GM12872 (cell line): ENCODE measurements around the gene C21orf58.

Experiments used
- TF ChIP-seq, protein P1 (sequence below): IDR thresholded peaks from 3 replicates; pipeline ENCODE4 v1.5.1; 2011; ENCODE audit warnings: low read depth, mild to moderate bottlenecking, low read length, moderate library complexity; ENCODE audit not compliant: insufficient read depth

The C21orf58 gene

DNA sequence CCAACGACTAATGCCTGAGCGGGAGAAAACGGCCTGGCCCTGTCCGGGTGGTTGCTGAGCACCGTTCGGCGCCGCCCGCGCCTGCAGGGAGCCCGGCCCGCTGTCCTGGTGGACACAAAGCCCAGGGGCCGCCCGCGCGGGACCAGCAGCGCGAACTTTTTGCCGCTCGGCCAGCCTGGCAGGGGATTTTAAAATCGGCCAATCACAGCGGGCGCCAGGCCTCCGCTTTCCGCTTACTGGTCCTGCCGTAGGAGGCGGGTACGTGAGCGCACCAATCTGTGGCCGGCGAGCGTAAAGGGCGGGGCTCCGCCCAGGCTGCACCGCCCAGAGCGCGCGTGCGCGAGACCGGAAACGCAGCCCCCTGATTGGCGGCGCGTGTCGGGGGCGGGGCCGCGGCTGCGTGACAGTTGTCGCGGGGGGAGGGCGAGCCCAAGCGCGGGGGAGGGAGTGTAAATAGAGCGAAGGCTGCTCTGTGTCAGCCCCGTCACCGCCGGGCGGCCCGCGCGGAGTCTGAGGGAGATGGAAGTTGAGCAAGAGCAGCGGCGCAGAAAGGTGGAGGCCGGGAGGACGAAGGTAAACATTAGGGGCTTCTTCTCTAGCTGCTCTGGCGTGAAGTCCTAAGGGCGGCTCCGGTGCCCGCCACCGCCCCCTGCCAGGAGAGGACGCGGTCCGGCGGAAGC lies at the start of gene C21orf58, which contains the start of gene PCNT:
Gene C21orf58 (minus strand): TSS at position 161 of the 680 bp plus-strand sequence. CDS start 1,132 bp downstream, outside the sequence.
Gene PCNT (plus strand): TSS at position 447 of the 680 bp plus-strand sequence. CDS start 73 bp downstream, at position 520.
- TF ChIP-seq, protein P1, sequence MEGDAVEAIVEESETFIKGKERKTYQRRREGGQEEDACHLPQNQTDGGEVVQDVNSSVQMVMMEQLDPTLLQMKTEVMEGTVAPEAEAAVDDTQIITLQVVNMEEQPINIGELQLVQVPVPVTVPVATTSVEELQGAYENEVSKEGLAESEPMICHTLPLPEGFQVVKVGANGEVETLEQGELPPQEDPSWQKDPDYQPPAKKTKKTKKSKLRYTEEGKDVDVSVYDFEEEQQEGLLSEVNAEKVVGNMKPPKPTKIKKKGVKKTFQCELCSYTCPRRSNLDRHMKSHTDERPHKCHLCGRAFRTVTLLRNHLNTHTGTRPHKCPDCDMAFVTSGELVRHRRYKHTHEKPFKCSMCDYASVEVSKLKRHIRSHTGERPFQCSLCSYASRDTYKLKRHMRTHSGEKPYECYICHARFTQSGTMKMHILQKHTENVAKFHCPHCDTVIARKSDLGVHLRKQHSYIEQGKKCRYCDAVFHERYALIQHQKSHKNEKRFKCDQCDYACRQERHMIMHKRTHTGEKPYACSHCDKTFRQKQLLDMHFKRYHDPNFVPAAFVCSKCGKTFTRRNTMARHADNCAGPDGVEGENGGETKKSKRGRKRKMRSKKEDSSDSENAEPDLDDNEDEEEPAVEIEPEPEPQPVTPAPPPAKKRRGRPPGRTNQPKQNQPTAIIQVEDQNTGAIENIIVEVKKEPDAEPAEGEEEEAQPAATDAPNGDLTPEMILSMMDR: no peak

DNA sequence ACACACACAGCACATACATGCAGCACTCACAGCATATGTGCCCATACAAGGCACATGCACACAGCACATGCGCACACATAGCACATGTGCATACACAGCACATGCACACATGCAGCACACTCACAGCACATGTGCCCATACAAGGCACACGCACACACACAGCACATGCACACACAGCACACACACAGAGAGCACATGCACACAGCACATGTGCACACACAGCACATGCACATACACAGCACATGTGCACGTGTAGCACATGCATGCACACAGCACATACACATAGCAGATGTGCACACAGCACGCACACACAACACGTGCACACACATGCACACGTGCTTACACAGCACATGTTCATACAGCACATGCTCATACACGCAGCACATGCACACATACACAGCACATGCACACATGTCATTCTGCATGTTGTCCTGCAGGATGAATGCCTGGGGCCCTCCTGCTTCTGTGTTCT lies 48.4 kb upstream of the C21orf58 start:
- TF ChIP-seq, protein P1: no peak

DNA sequence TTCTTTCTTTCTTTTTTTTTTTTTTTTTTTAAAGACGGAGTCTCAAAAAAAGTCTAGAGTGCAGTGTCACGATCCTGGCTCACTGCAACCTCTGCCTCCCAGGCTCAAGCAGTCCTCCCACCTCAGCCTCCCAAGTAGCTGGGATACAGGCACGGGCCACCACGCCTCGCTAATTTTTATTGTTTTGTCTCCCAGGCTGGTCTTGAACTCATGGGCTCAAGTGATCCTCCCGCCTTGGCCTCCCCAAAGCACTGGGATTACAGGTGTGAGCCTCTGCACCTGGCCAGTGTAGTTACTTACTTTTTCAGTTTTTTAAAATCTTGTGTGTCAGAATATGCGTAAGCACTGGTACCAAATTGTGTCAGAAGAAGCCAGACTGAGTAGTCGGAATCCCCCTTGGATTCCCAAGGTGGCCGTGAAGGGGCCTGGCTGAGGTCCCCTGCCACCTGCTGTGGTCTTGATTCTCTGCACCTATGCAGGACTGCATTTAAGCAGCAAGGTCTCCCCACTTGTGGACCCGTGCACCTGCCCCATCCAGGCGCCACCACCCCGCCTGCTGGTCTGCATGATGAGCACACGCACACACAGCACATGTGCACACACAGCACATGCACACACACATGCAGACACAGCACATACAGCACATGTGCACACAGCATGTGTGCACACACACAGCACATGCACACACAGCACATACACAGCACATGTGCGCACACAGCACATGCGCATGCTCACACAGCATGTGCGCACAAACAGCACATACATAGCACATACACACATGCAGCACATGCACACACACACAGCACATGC lies 47.7 kb upstream of the C21orf58 start:
- TF ChIP-seq, protein P1: no peak

DNA sequence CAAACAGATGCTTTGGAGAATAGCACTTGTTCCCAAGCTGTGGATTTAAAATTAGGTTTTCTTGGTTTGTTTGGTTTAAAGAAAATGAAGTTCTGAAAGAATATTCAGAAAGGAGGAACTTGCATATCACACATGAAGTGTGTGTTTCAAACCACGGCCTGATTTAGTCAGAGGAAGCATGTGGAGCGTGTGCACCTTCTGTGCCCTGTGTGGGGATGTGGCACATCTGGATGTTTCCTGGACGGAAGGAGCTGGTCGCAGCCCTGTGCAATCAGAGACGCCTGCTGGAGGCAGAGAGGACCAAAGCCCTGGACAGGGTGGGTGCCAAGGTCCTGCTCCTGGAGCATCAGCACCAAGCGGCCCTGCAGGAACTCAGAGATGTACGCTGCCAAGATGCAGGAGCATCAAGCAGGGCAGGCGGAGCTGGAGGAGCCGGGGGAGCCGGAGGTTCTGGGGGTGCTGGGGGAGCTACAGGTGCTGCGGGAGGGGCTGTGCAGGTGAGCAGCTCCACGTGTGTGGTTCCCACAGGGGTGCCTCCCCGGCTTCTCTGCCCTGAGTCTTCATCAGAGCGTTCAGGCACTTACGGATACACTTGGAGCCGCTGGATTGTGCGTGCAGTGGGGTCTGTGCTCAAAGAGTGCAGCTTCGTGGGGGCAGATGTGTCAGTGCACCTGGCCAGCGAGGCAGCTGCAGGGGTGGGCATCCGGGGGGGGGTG lies 46.0 kb upstream of the C21orf58 start:
- TF ChIP-seq, protein P1: no peak

DNA sequence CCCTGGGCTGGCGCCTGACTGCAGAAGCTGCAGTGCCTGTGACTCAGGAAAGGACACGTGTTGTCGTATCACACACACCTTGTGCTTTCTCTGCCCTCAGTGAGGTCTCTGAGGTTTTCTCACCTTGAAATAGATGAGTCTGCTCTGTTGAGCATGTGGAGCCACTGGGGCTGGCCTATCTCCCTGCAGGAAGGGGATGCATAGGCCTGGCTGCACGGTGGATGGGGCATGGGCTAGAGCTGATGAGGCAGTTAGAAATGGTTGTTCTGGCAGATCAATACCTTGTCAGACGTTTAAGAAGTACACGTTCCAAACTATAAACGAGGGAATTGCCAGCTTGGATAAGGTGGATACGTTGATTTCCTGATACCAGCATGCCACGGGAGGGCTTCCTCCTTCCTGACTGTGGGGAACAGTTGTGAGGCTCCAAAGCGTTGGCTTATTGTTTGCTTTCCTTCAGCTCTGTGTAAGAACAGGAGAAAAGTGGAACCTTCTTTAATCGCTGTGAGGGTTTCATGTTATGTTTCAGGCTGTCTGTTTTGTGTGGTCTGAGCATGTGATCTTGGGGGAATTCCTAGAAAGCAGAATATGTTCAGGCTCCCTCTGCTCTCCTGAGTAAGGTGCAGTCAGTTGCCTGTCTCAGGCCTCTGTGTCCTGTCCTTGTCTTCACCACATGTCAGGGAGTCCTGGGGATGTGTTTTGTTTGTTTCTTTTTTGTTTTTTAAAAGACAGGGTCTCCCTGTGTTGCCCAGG lies 45.0 kb upstream of the C21orf58 start:
- TF ChIP-seq, protein P1: no peak

DNA sequence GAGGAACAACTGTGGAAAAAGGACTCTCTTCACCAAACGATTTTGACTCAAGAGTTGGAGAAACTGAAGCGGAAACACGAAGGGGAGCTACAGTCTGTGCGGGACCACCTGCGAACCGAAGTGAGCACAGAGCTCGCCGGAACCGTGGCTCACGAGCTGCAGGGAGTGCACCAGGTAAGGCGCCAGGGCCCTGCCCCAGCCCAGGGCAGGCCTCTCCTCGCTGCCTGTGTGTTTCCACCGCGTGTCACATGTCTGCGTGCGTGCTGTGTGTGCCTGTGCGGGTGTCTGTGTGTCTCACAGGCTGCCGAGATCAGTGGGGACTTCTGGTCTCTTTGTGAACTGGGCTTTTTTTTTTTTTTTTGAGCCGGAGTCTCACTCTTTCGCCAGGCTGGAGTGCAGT lies 43.3 kb upstream of the C21orf58 start:
- TF ChIP-seq, protein P1: no peak
